Measurements from ENCODE around the gene LDB2. TPM values are rescaled to one million over a fixed set of nuclear protein-coding genes. Genes with fewer than 3 reads are reported as not detected.

The LDB2 gene
- total RNA-seq, 3 donors from 2014 or later, result 4.7 to 19.9 (median 9.3) TPM

- ATAC-seq, result no peak
- TF ChIP-seq, protein P1, sequence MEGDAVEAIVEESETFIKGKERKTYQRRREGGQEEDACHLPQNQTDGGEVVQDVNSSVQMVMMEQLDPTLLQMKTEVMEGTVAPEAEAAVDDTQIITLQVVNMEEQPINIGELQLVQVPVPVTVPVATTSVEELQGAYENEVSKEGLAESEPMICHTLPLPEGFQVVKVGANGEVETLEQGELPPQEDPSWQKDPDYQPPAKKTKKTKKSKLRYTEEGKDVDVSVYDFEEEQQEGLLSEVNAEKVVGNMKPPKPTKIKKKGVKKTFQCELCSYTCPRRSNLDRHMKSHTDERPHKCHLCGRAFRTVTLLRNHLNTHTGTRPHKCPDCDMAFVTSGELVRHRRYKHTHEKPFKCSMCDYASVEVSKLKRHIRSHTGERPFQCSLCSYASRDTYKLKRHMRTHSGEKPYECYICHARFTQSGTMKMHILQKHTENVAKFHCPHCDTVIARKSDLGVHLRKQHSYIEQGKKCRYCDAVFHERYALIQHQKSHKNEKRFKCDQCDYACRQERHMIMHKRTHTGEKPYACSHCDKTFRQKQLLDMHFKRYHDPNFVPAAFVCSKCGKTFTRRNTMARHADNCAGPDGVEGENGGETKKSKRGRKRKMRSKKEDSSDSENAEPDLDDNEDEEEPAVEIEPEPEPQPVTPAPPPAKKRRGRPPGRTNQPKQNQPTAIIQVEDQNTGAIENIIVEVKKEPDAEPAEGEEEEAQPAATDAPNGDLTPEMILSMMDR (IDR thresholded peaks at IDR 0.05), result no peak
- no peaks in the 10 kb centered on the region for H3K9me3 ChIP-seq
- no peak for DNase-seq
- H3K36me3 ChIP-seq (ENCODE audit: low read depth), result no peaks in the 10 kb centered on the region
- H3K4me1 ChIP-seq (ENCODE audit: low read depth), result no peaks in the 10 kb centered on the region
- intact Hi-C loops (cut with DNase I, micrococcal nuclease), result no loop called here
- H3K4me3 ChIP-seq, result no peak overlapping the region
These were observed 221.2 kb downstream of the LDB2 start for GRCh38 chr4:16677001-16677944.

DNA sequence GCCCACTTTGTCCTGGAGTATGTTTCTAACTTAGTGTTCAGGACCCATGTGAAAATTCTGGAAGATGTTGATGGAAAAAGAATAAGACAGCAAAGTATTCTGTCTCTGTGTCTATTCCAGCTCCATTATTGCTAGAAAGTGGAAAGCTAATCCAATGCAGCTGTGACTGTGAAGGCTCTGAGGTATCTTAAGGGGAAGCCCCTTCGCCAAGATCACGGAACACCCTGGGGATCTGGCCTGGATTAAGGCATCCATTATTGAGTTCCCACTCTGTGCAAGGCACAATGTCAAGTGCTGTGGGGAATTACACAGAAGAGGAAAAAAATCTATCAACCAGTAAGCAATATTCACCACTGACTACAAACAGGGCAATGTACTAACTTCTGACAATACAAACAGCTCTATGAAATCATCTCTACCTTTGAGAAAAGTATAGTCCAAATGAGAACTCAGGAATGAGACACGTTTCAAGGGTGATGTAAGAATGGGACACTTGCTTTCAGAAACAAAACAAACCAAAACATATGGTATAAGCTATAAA is 222.1 kb downstream of the LDB2 start:
- no peaks in the 10 kb centered on the region for H3K9me3 ChIP-seq
- no peaks in the 10 kb centered on the region for H3K4me1 ChIP-seq (ENCODE audit: low read depth)
- no peaks in the 10 kb centered on the region for H3K36me3 ChIP-seq (ENCODE audit: low read depth)
- intact Hi-C loops (cut with DNase I, micrococcal nuclease), result no loop called here
- ATAC-seq (no peak), DNase-seq (no peak)
- TF ChIP-seq, protein P1 (IDR thresholded peaks at IDR 0.05), result no peak
- no peak overlapping the region for H3K4me3 ChIP-seq

GRCh38 chr4:16674082-16674481 is 224.4 kb downstream of the LDB2 start:
- DNase-seq, result no peak
- TF ChIP-seq, protein P1 (IDR thresholded peaks at IDR 0.05), result no peak
- H3K9me3 ChIP-seq, result no peaks in the 10 kb centered on the region
- ATAC-seq, result no peak
- no peaks in the 10 kb centered on the region for H3K4me1 ChIP-seq (ENCODE audit: low read depth)
- intact Hi-C loops (cut with DNase I, micrococcal nuclease), result no loop called here
- no peaks in the 10 kb centered on the region for H3K36me3 ChIP-seq (ENCODE audit: low read depth)
- H3K4me3 ChIP-seq, result no peak overlapping the region

GRCh38 chr4:16672421-16672820 is 226.0 kb downstream of the LDB2 start:
- DNase-seq (no peak), ATAC-seq (no peak)
- Histone ChIP-seq H3K4me1 (ENCODE audit: low read depth) (no peaks in the 10 kb centered on the region), H3K9me3 (no peaks in the 10 kb centered on the region), H3K36me3 (ENCODE audit: low read depth) (no peaks in the 10 kb centered on the region), H3K4me3 (no peak overlapping the region)
- intact Hi-C loops (cut with DNase I, micrococcal nuclease), result no loop called here
- TF ChIP-seq, protein P1 (IDR thresholded peaks at IDR 0.05), result no peak

GRCh38 chr4:16671741-16672140 is 226.7 kb downstream of the LDB2 start:
- no peaks in the 10 kb centered on the region for H3K4me1 ChIP-seq (ENCODE audit: low read depth)
- no peak overlapping the region for H3K4me3 ChIP-seq
- intact Hi-C loops (cut with DNase I, micrococcal nuclease), result no loop called here
- no peak for ATAC-seq
- DNase-seq, result no peak
- TF ChIP-seq, protein P1 (IDR thresholded peaks at IDR 0.05), result no peak
- no peaks in the 10 kb centered on the region for H3K36me3 ChIP-seq (ENCODE audit: low read depth)
- no peaks in the 10 kb centered on the region for H3K9me3 ChIP-seq

Measured in mucosa of descending colon (tissue), 3 donors.